Measurements from ENCODE around the gene ADGRV1.
A peak's percentile ranks its signal among the peaks of the same experiment; 100 is the strongest.

Gene ADGRV1

GRCh38 chr5:90558344-90559192, at the start of gene ADGRV1:
Gene ADGRV1, plus strand, starts transcription at chr5:90558797. Its CDS starts 99 bp downstream, at chr5:90558896.
- DNase-seq: peak; percentile 96

GRCh38 chr5:90510438-90510837, 48.2 kb upstream of the ADGRV1 start:
- DNase-seq: no peak

GRCh38 chr5:90514520-90514919, 44.1 kb upstream of the ADGRV1 start:
- no peak for DNase-seq

GRCh38 chr5:90518661-90519060, 39.9 kb upstream of the ADGRV1 start:
- no peak for DNase-seq

- DNase-seq: no peak
Observed at GRCh38 chr5:90519081-90519480, 39.5 kb upstream of the ADGRV1 start.

- peak; percentile 61 for DNase-seq
Observed at GRCh38 chr5:90528601-90529193, 29.9 kb upstream of the ADGRV1 start.

GRCh38 chr5:90529194-90529938, 29.2 kb upstream of the ADGRV1 start, which contains the start of gene LYSMD3:
Gene LYSMD3, minus strand, starts transcription at chr5:90529584. Its CDS starts 4,295 bp downstream, at chr5:90525289.
- peak; percentile 93 for DNase-seq

- peak; percentile 92 for DNase-seq
Observed at GRCh38 chr5:90529939-90530677, 28.5 kb upstream of the ADGRV1 start.

- DNase-seq: no peak
Observed at GRCh38 chr5:90530736-90531487, 27.7 kb upstream of the ADGRV1 start.

GRCh38 chr5:90533794-90534193, 24.8 kb upstream of the ADGRV1 start:
- no peak for DNase-seq

GRCh38 chr5:90534922-90535321, 23.7 kb upstream of the ADGRV1 start:
- no peak for DNase-seq

GRCh38 chr5:90542827-90543519, 15.6 kb upstream of the ADGRV1 start:
- DNase-seq: no peak

- no peak for DNase-seq
Observed at GRCh38 chr5:90545511-90545910, 13.1 kb upstream of the ADGRV1 start.

- no peak for DNase-seq
Observed at GRCh38 chr5:90546216-90546837, 12.3 kb upstream of the ADGRV1 start.

- no peak for DNase-seq
Observed at GRCh38 chr5:90547072-90547536, 11.5 kb upstream of the ADGRV1 start.

- peak; percentile 12 for DNase-seq
Observed at GRCh38 chr5:90548069-90548593, 10.5 kb upstream of the ADGRV1 start.

GRCh38 chr5:90549223-90549622, 9.4 kb upstream of the ADGRV1 start:
- DNase-seq: no peak

GRCh38 chr5:90549729-90550275, 8.8 kb upstream of the ADGRV1 start:
- no peak for DNase-seq

GRCh38 chr5:90550963-90551362, 7.6 kb upstream of the ADGRV1 start:
- DNase-seq: no peak

- DNase-seq: no peak
Observed at GRCh38 chr5:90551376-90551775, 7.2 kb upstream of the ADGRV1 start.
